ENCODE measurements around the gene WDR7. TPM values are rescaled to one million over a fixed set of nuclear protein-coding genes. Genes with fewer than 3 reads are reported as not detected.
"Not testable (repeated sequence)": the region's sequence is repeated elsewhere in the genome, so short reads cannot be mapped to it uniquely, and the experiment has no call there.

Gene WDR7
- total RNA-seq, 1 donor from 2014 or later = 43.0 TPM

DNA sequence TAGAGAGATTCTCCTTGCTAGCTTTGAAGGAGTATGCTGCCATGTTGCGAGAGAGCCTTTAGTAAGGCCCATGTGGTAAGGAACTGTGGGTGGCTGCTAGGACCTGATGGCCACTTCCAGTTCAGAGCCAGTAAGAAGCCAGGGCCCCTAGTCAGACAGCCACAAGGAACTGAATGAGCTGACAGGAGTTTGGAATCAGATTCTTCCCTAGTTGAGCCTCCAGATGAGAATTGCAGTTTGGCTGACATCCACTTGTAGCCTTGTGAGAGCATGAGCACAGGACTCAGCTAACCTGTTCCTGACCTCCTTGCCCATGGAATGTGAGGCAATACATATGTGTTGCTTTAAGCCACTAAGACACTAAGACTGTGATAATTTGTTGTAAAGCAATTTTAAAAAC is 1.2 kb upstream of the WDR7 start:
- no peak for DNase-seq (ENCODE audit: low spot score)
- intact Hi-C loops (cut with DNase I) = no loop called here
- ATAC-seq = no peak

DNA sequence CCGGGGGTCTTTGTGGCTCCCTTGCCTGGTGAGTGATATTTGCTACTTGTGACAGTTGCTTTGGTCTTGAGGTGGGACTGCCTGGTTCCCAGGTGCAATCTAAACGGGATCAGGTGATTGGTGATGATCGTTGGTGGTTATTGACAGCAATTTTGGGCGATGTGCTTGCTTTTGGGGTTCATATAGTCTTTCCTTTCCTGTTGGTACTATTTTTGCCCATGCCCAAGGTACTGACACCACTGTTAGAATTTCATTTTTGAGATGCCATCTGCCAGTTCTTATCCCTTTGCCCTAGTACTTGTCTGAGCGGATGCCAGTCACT is 573 bp downstream of the WDR7 start:
- ATAC-seq (no peak), DNase-seq (ENCODE audit: low spot score) (no peak)
- intact Hi-C loops (cut with DNase I) = no loop called here

DNA sequence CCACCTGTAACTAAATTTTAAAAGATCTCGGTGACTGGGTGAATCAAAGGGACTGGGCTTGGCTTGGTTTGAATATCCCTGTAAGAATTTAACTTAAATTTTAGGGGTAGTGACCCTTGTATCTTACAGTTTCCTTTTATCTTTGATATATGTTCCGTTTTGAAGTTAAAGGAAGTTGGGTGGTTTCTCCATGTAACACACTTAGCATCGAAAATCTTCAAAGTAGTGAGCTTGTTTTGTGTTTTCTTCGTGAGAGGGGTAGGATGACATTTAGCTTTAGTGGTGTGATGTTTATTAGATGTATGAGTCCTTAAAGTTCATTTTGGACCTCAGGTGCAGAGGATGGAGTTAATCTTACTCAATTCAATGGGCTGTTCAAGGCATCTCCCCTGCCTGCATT is 1.6 kb downstream of the WDR7 start:
- intact Hi-C loops (cut with DNase I) = no loop called here
- DNase-seq (ENCODE audit: low spot score) (no peak), ATAC-seq (no peak)

GRCh38 chr18:56654280-56654679 is 3.1 kb downstream of the WDR7 start:
- intact Hi-C loops (cut with DNase I); DNase-seq (ENCODE audit: low spot score); ATAC-seq: not testable (repeated sequence)

- intact Hi-C loops (cut with DNase I) = no loop called here
- DNase-seq (ENCODE audit: low spot score) (no peak), ATAC-seq (no peak)
Observed at GRCh38 chr18:56658261-56658660, 7.1 kb downstream of the WDR7 start.

DNA sequence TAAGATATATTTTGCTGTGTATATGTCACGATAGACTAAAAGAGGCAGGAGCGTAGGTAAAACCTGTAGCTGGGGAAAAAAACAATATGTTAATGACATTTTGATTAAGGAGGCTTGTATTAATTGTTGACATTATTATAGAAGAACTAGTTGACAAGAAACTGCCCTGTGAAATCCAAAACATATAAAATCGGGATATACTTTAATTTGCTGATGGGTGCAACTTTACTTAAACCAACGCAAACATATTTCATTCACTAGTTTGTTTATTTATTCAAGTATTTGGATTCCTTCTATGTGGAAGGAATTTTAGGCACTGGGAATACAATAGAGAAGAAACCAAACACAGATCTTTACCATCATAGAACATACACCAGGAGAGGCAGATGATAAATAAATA is 8.0 kb downstream of the WDR7 start:
- ATAC-seq (no peak), DNase-seq (ENCODE audit: low spot score) (no peak)

DNA sequence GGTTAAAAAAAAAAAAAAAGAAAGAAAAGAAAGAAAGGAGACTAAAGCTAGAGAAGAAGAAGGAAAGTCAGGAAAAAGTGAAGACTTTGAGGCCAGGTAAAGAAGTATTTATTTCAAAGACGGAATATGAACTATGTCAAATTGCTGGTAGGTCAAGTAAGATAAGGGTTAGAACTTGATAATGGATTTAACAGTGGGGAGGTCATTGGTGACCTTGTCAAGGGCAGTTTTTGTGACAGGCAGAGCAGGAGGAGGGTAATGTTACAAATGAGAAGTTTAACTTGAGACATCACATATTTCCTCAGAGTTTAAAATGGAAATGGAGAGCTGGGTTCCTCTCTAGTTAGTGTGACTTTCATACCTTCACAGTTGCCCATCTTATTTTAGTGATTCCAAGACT is 9.5 kb downstream of the WDR7 start:
- ATAC-seq = no peak

More for the DNA sequence above, 8.0 kb downstream of the WDR7 start:
- intact Hi-C loops (cut with DNase I) = no loop called here

GRCh38 chr18:56661360-56662062 is 10.4 kb downstream of the WDR7 start:
- DNase-seq (ENCODE audit: low spot score) = no peak
- intact Hi-C loops (cut with DNase I) = no loop called here
- ATAC-seq = no peak

More for the DNA sequence above, 9.5 kb downstream of the WDR7 start:
- intact Hi-C loops (cut with DNase I) = no loop called here
- no peak for DNase-seq (ENCODE audit: low spot score)

- no peak for DNase-seq (ENCODE audit: low spot score)
- no peak for ATAC-seq
- intact Hi-C loops (cut with DNase I) = no loop called here
Observed at GRCh38 chr18:56662063-56662408, 10.9 kb downstream of the WDR7 start.

DNA sequence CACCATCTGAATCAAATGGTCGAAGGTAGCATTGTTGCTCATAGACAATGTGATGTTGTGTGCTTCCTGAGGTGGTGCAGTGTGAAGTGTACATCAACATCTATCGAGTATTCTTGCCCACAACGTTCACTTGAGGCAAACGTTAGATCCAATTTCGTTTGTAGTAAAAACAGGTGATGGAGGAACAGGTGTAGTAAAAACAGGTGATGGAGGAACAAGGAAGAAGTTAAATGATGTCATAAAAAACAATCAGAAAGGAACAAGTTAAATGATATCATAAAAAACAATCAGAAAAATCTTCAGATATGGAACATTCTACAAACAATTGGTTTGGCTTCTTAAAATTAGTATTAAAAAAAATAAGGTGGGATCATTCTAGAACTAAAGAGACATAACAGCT is 11.3 kb downstream of the WDR7 start:
- ATAC-seq (no peak), DNase-seq (ENCODE audit: low spot score) (no peak)
- intact Hi-C loops (cut with DNase I) = no loop called here

- ATAC-seq (no peak), DNase-seq (ENCODE audit: low spot score) (no peak)
- intact Hi-C loops (cut with DNase I) = no loop called here
Observed at GRCh38 chr18:56662902-56663301, 11.7 kb downstream of the WDR7 start.

GRCh38 chr18:56672391-56672790 is 21.2 kb downstream of the WDR7 start:
- intact Hi-C loops (cut with DNase I) = no loop called here
- DNase-seq (ENCODE audit: low spot score) = no peak
- no peak for ATAC-seq

- intact Hi-C loops (cut with DNase I) = no loop called here
- DNase-seq (ENCODE audit: low spot score) (no peak), ATAC-seq (no peak)
Observed at GRCh38 chr18:56672981-56673380, 21.8 kb downstream of the WDR7 start.

DNA sequence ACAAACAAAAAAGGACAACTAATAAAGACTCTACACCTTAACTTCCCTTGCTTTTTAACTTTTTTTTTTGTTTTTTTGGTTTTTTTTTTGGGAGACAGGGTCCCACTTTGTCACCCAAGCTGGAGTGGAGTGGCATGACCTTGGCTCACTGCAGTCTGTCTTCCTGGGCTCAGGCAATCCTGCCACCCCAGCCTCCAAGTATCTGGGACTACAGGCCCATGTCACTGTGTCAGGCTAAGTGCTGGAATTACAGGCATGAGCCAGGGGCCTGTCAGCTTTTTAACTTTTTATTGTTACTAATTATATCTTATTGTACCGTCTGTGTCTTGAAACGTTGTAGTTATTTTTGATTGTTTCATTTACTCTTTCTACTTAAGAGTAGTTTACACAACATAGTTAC is 25.5 kb downstream of the WDR7 start:
- no peak for DNase-seq (ENCODE audit: low spot score)
- ATAC-seq = no peak
- intact Hi-C loops (cut with DNase I) = no loop called here

DNA sequence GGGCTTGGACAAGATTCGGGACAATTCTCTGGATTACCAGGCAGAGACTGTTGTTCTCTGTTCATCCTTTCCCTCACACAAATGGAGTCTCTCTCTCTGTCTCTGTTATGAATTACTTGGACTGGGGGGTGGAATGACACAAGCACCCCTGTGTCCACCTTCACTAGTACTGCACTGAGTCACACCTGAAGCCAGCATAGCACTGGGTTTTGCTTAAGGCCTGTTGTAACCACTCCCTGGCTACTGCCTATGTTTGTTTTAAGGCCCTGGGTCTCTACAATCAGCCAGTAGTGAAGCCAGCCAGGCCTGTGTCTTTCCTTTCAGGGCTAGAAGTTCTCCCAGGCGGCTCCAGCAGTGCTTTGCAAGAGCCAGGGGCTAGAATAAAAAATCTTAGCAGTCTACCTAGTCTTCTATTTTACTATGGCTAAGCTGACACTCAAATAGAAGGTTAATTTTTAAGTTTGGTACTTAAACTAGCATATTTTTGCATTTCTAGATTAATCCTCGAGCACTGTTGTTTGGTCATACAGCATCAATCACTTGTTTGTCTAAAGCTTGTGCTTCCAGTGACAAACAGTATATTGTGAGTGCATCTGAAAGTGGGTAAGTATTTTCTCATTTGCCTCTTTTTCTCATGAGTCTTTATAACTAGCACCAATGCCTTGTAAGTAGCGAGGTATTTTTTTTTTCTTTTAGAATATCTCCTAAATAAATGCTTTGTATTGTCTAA is 27.8 kb downstream of the WDR7 start:
- ATAC-seq (no peak), DNase-seq (ENCODE audit: low spot score) (no peak)
- intact Hi-C loops (cut with DNase I) = no loop called here

DNA sequence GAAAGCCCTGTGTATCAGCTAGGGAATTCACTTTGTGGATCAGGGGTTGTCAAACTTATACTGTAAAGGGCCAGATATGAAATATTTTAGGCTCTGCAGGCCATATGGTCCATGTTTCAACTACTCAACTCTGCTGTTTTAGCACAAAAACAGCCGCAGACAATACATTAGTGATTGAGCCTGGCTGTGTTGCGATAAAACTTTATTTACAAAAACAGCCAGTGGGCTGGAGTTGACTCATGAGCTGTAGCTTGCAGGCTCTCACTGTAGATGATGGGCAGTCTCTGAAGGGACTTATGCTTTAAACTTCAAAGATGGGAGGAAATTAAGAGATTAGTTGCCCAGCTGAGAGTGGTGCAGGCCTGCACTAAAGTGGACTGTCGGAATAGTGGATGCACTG is 33.1 kb downstream of the WDR7 start:
- intact Hi-C loops (cut with DNase I) = no loop called here
- DNase-seq (ENCODE audit: low spot score) (no peak), ATAC-seq (no peak)

- intact Hi-C loops (cut with DNase I) = no loop called here
- DNase-seq (ENCODE audit: low spot score) (no peak), ATAC-seq (no peak)
Observed at GRCh38 chr18:56691530-56691929, 40.4 kb downstream of the WDR7 start.

GRCh38 chr18:56696966-56697365 is 45.8 kb downstream of the WDR7 start:
- ATAC-seq (no peak), DNase-seq (ENCODE audit: low spot score) (no peak)
- intact Hi-C loops (cut with DNase I) = no loop called here

DNA sequence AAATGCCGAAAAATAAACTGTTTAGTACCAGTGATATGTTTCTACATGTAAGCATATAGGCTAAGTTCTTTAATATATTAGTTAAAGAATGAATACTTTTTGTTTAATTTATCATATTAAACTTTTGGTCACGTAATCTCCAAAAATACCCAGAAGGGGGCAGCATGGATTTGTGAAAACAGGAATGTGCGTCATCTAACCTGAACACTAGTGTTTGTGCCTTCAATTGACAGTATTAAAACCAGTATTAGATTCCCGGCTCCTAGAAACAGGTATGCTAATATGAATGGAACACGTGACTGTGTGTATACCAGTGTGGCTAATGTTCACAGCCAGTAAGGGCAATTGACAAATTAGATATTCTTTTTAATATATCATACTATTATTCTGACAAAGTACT is 51.8 kb downstream of the WDR7 start:
- intact Hi-C loops (cut with DNase I) = no loop called here
- DNase-seq (ENCODE audit: low spot score) = no peak
- ATAC-seq = no peak

DNA sequence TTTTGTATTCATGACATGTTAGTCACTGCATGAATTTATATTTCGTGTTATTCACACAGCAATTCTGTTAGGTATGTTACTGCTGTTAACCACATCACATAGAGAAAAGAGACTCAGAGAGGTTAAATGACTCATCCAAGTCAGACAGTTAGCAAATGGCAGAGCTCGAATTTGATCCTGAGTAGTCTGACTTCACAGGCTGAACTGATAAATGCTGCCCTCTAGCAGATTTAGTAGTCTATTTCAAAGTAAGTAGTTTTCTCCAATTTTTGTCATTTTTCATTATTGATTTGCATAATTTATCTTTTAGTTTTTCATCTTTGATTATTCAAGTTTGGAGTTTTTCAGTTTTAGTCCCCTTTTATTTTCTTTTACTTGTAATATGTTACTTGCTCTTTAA is 58.3 kb downstream of the WDR7 start:
- intact Hi-C loops (cut with DNase I) = no loop called here
- no peak for ATAC-seq
- DNase-seq (ENCODE audit: low spot score) = no peak

All from sciatic nerve (tissue), 2 donors.